GM12873 (cell line): Measurements from ENCODE around the gene CAMSAP2.

Experiments
- TF ChIP-seq, protein P1 (sequence below): IDR thresholded peaks from 2 replicates; pipeline ENCODE4 v1.5.1; 2012; ENCODE audit warnings: low read depth, mild to moderate bottlenecking, moderate library complexity, low read length, control low read depth; ENCODE audit not compliant: insufficient read depth; ENCODE audit errors: missing control alignments

CAMSAP2 gene

DNA sequence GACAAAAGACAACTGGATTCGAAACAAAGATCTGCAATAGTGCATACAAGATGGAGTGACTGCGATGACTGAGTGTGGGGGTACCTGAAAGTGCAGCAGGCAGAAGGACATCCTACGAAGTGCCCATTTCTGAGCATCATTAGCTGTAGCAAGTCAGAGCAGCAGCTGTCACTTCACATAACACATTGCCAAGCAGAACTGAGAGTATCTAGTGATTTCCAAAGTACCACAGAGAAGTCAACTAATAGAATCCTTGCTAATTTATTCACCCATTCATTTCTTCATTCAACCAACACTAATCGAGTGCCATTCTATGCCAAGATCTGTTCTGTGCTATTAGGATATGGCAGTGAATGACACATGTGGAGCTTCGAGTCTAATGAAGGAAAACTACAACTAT, 31.6 kb upstream of the CAMSAP2 start:
- TF ChIP-seq, protein P1, sequence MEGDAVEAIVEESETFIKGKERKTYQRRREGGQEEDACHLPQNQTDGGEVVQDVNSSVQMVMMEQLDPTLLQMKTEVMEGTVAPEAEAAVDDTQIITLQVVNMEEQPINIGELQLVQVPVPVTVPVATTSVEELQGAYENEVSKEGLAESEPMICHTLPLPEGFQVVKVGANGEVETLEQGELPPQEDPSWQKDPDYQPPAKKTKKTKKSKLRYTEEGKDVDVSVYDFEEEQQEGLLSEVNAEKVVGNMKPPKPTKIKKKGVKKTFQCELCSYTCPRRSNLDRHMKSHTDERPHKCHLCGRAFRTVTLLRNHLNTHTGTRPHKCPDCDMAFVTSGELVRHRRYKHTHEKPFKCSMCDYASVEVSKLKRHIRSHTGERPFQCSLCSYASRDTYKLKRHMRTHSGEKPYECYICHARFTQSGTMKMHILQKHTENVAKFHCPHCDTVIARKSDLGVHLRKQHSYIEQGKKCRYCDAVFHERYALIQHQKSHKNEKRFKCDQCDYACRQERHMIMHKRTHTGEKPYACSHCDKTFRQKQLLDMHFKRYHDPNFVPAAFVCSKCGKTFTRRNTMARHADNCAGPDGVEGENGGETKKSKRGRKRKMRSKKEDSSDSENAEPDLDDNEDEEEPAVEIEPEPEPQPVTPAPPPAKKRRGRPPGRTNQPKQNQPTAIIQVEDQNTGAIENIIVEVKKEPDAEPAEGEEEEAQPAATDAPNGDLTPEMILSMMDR: no peak

DNA sequence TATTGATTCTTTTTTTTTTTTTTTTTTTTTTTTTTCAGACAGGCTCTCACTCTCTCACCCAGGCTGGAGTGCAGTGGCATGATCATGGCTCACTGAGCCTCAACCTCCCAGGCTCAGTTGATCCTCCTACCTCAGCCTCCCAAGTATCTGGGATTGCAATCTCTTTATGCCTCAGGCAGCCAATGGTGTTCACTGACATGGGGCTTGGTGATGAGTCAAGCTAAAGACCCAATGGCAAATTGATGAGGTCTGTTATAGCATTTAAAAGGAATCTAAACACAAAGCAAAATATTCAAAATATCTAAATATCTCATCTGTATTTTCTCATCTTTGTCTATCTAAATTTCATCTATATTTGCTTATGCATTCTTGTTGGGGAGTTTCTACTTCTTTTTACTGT, 30.5 kb upstream of the CAMSAP2 start:
- TF ChIP-seq, protein P1: no peak

DNA sequence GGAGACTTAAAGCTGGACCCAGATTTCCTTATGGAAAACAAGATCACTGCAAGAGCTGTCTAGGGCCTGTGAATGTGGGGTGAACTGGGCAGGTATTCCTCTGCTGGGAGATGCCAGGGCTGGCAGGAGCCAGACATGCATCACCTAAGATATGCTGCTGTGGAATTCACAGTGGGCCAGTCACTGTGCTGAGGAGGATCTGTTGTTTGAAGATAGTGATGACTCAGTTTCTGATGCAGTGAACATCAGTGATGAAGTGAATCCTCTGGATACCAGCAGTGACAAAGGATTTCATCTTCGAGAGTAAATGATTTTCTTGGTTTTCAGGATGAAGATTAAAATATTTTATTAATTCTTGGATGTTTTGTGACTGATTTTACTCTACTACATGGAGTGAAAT, 29.9 kb upstream of the CAMSAP2 start:
- TF ChIP-seq, protein P1: no peak

DNA sequence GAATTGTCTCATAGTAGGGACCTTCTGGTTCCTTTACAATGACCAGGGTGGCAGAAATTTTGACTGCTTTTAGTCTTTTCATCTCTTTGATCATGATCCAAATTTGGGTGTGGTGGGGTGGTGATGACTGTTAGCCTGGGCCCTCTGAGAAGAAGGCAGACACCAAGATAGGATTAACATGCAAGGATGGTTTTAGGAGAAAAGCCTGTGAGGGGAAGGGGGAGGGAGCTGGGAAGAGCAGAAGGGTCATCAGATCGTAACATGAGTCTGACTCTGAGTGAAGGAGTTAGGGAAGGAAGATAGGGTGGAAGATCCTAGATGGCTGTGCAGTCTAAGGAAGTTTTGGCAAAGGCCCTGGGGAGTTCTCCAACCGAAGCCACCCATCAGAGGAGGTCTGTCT, 28.5 kb upstream of the CAMSAP2 start:
- TF ChIP-seq, protein P1: no peak

DNA sequence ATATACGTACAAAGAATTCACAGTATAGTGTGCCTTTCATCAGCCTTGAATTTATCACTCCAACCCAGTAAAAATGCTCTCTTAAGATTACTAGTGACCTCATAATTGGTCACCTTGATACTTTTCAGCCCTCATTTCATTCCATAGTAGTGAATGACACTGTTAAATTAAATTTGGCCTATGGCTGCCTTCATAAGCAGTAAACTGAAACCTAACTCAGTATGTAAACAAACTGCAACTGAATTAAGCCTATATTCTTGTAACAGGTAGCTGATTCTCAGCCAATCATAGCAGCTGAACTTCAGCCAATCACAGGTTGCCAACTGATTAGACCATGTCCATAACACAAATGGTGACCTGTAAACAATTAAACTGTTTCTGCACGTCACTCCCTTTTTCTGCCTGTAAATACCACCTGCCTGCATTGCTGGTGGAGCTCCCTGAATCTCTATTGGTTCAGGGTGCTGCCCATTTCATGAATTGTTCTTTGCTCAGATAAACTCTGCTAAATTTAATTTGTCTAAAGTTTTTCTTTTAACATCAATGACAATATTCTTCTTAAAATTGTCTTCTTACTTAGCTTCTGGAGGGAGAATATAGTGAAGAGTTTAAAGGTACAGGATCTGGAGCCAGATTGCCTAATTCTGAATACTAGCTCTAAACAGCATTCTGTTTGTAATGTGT, 24.0 kb upstream of the CAMSAP2 start:
- TF ChIP-seq, protein P1: no peak

DNA sequence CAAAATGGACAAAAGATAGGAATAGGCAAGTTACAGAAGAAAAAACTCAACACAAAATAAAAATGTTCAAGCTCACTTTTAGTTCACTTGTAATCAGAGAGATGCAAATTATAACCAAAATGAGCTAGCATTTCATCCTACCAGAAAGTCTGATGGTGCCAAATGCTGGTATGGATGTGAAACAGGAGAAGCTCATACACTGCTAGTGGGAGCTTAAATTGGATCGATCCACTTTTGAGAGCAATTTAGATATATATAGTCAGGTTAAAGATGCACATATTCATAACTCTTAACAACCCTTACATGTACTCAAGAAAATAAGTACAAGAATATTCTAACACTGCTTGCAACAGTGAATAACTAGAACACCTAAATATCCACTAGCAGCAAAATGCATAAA, 18.5 kb upstream of the CAMSAP2 start:
- TF ChIP-seq, protein P1: no peak

DNA sequence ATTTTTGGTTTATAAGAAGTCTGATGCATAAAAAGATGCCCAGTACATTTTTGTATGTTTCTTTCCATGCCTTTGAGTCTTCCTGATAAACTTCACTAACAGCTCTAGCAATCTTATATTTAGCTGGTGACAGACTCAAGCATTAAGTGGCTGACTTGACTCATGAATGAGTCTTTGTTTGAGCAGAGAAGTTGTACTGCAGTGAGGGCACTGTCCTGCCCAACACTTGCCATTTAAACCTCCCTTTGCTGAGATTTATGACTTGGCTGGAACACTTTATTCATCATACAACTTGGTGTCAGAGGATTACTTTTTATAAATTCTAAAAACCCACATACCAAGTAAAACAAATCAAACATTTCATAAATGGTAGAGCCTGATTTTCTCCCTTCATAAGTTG, 14.6 kb upstream of the CAMSAP2 start:
- TF ChIP-seq, protein P1: no peak

DNA sequence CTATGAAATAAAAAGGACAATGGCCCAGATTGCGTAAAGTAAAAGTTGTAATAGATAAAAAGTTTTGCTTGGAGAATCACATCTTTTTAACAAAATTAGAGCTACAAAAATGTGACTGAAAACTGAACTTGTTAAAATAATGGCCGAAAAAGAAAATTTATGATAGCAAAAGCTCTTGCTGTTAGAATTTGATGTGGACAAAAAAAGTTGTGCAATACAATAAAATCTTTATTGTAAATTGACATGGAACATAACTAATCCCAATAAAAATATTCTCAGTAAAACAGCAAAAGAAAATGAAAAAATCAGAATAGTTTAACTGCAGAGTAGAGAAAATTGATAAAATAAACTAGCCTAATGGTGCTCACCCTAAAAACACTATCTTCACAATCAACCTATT, 11.4 kb upstream of the CAMSAP2 start:
- TF ChIP-seq, protein P1: no peak
